BLaER1 (cell line): ENCODE data around the gene PDE4B.

Experiments used
- H3K27ac ChIP-seq: shearing (Covaris generic); formaldehyde crosslinking; 2 replicates; pipeline ENCODE4 v1.8.1; 2022
- H3K27me3 ChIP-seq: shearing (Covaris generic); formaldehyde crosslinking; 2 replicates; pipeline ENCODE4 v1.8.1; 2022
- H3K36me3 ChIP-seq: shearing (Covaris generic); formaldehyde crosslinking; 2 replicates; pipeline ENCODE4 v1.8.1; 2022
- H3K4me1 ChIP-seq: shearing (Covaris generic); formaldehyde crosslinking; 2 replicates; pipeline ENCODE4 v1.8.1; 2022
- H3K4me2 ChIP-seq: shearing (Covaris generic); formaldehyde crosslinking; 2 replicates; pipeline ENCODE4 v1.8.1; 2022
- H3K4me3 ChIP-seq: shearing (Covaris generic); formaldehyde crosslinking; 2 replicates; pipeline ENCODE4 v1.8.1; 2022
- H3K9ac ChIP-seq: shearing (Covaris generic); formaldehyde crosslinking; 2 replicates; pipeline ENCODE4 v1.8.1; 2022
- H3K9me3 ChIP-seq: shearing (Covaris generic); formaldehyde crosslinking; 2 replicates; pipeline ENCODE4 v1.8.1; 2022
- H4K20me1 ChIP-seq: shearing (Covaris generic); formaldehyde crosslinking; 2 replicates; pipeline ENCODE4 v1.8.1; 2022
- Cebpa-rat ChIP-seq: shearing (Covaris generic); IDR thresholded peaks from 2 replicates; pipeline ENCODE4 v1.8.1; 2022

PDE4B gene

GRCh38 chr1:66371233-66372005, 578.7 kb downstream of the PDE4B start:
- H3K36me3 ChIP-seq = no peaks in the 10 kb centered on the region; the same call in 1 of the 2 replicates
- H4K20me1 ChIP-seq = no peaks in the 10 kb centered on the region
- no peak overlapping the region for H3K4me3 ChIP-seq
- H3K9me3 ChIP-seq = no peaks in the 10 kb centered on the region
- H3K27ac ChIP-seq = no peak overlapping the region; the same call in 1 of the 2 replicates
- no peak overlapping the region for H3K9ac ChIP-seq
- peaks cover 58% of the 10 kb centered on the region for H3K4me1 ChIP-seq
- H3K27me3 ChIP-seq = no peaks in the 10 kb centered on the region
- H3K4me2 ChIP-seq = peak overlapping the region; percentile 74
- TF ChIP-seq Cebpa-rat = no peak

- Histone ChIP-seq H3K4me3 (peak overlapping the region; percentile 17; the same call in 1 of the 2 replicates), H3K4me1 (peaks cover 58% of the 10 kb centered on the region), H3K9ac (peak overlapping the region; percentile 45; the same call in 1 of the 2 replicates), H3K36me3 (no peaks in the 10 kb centered on the region; the same call in 1 of the 2 replicates), H4K20me1 (no peaks in the 10 kb centered on the region), H3K27ac (peak overlapping the region; percentile 76), H3K27me3 (no peaks in the 10 kb centered on the region), H3K4me2 (peak overlapping the region; percentile 74), H3K9me3 (no peaks in the 10 kb centered on the region)
- TF ChIP-seq Cebpa-rat = no peak
Observed at GRCh38 chr1:66372522-66373101, 579.9 kb downstream of the PDE4B start.

- H3K36me3 ChIP-seq = no peaks in the 10 kb centered on the region; the same call in 1 of the 2 replicates
- H4K20me1 ChIP-seq = no peaks in the 10 kb centered on the region
- H3K4me3 ChIP-seq = peak overlapping the region; percentile 17; the same call in 1 of the 2 replicates
- no peak for TF ChIP-seq Cebpa-rat
- H3K27ac ChIP-seq = peak overlapping the region; percentile 76
- peak overlapping the region; percentile 45; the same call in 1 of the 2 replicates for H3K9ac ChIP-seq
- H3K4me2 ChIP-seq = peak overlapping the region; percentile 74
- peaks cover 58% of the 10 kb centered on the region for H3K4me1 ChIP-seq
- H3K9me3 ChIP-seq = no peaks in the 10 kb centered on the region
- no peaks in the 10 kb centered on the region for H3K27me3 ChIP-seq
Observed at GRCh38 chr1:66373157-66373591, 580.5 kb downstream of the PDE4B start.

GRCh38 chr1:66374148-66374547, 581.5 kb downstream of the PDE4B start:
- no peak overlapping the region for H3K9ac ChIP-seq
- no peaks in the 10 kb centered on the region for H4K20me1 ChIP-seq

GRCh38 chr1:66374561-66375111, 581.9 kb downstream of the PDE4B start:
- no peak overlapping the region for H3K4me3 ChIP-seq
- H3K4me1 ChIP-seq = peaks cover 59% of the 10 kb centered on the region
- no peaks in the 10 kb centered on the region for H3K27me3 ChIP-seq
- no peaks in the 10 kb centered on the region for H3K36me3 ChIP-seq
- H4K20me1 ChIP-seq = no peaks in the 10 kb centered on the region
- H3K27ac ChIP-seq = peak overlapping the region; percentile 76
- no peaks in the 10 kb centered on the region for H3K9me3 ChIP-seq
- peak overlapping the region; percentile 74 for H3K4me2 ChIP-seq
- TF ChIP-seq Cebpa-rat = no peak
- no peak overlapping the region for H3K9ac ChIP-seq

More at GRCh38 chr1:66374148-66374547, 581.5 kb downstream of the PDE4B start:
- Histone ChIP-seq H3K9me3 (no peaks in the 10 kb centered on the region), H3K27me3 (no peaks in the 10 kb centered on the region), H3K4me3 (no peak overlapping the region), H3K36me3 (no peaks in the 10 kb centered on the region), H3K27ac (peak overlapping the region; percentile 76; the same call in 1 of the 2 replicates), H3K4me2 (peak overlapping the region; percentile 74), H3K4me1 (peaks cover 58% of the 10 kb centered on the region)
- no peak for TF ChIP-seq Cebpa-rat

GRCh38 chr1:66375125-66375524, 582.4 kb downstream of the PDE4B start:
- H3K36me3 ChIP-seq = no peaks in the 10 kb centered on the region
- no peaks in the 10 kb centered on the region for H3K27me3 ChIP-seq
- H3K9me3 ChIP-seq = no peaks in the 10 kb centered on the region
- no peak overlapping the region for H3K4me3 ChIP-seq
- no peak overlapping the region for H3K9ac ChIP-seq
- H3K4me2 ChIP-seq = peak overlapping the region; percentile 74
- peaks cover 64% of the 10 kb centered on the region for H3K4me1 ChIP-seq
- TF ChIP-seq Cebpa-rat = no peak
- H3K27ac ChIP-seq = peak overlapping the region; percentile 76
- H4K20me1 ChIP-seq = no peaks in the 10 kb centered on the region

GRCh38 chr1:66380452-66381212, 587.9 kb downstream of the PDE4B start:
- no peak overlapping the region for H3K9ac ChIP-seq
- peaks cover 31% of the 10 kb centered on the region for H3K4me1 ChIP-seq
- H3K27ac ChIP-seq = no peak overlapping the region; the same call in 1 of the 2 replicates
- H3K4me3 ChIP-seq = no peak overlapping the region
- no peak for TF ChIP-seq Cebpa-rat
- no peaks in the 10 kb centered on the region for H3K27me3 ChIP-seq
- peaks cover 13% of the 10 kb centered on the region; the same call in 1 of the 2 replicates for H3K36me3 ChIP-seq
- peaks cover 39% of the 10 kb centered on the region for H3K9me3 ChIP-seq
- H3K4me2 ChIP-seq = peak overlapping the region; percentile 66
- no peaks in the 10 kb centered on the region for H4K20me1 ChIP-seq

GRCh38 chr1:66381621-66382275, 589.1 kb downstream of the PDE4B start:
- Histone ChIP-seq H3K36me3 (peaks cover 13% of the 10 kb centered on the region; the same call in 1 of the 2 replicates), H3K4me3 (no peak overlapping the region), H3K4me2 (no peak overlapping the region), H4K20me1 (no peaks in the 10 kb centered on the region), H3K4me1 (peaks cover 25% of the 10 kb centered on the region), H3K27me3 (no peaks in the 10 kb centered on the region), H3K27ac (no peak overlapping the region), H3K9me3 (peaks cover 46% of the 10 kb centered on the region), H3K9ac (no peak overlapping the region)
- no peak for TF ChIP-seq Cebpa-rat

- no peak overlapping the region for H3K27ac ChIP-seq
- H3K4me2 ChIP-seq = no peak overlapping the region
- peaks cover 49% of the 10 kb centered on the region for H3K9me3 ChIP-seq
- peaks cover 13% of the 10 kb centered on the region; the same call in 1 of the 2 replicates for H3K36me3 ChIP-seq
- H3K9ac ChIP-seq = no peak overlapping the region
- peak overlapping the region; percentile 27; the same call in 1 of the 2 replicates for H3K4me3 ChIP-seq
- H4K20me1 ChIP-seq = no peaks in the 10 kb centered on the region
- no peaks in the 10 kb centered on the region for H3K27me3 ChIP-seq
- TF ChIP-seq Cebpa-rat = no peak
- H3K4me1 ChIP-seq = peaks cover 25% of the 10 kb centered on the region
Observed at GRCh38 chr1:66383168-66383567, 590.5 kb downstream of the PDE4B start.
